ENCODE measurements around the gene MARCKSL1. TPM values are rescaled to one million over a fixed set of nuclear protein-coding genes. Genes with fewer than 3 reads are reported as not detected.

The MARCKSL1 gene
- total RNA-seq, 4 donors from 2014 or later: 0.75 to 2.6 (median 1.5) TPM

GRCh38 chr1:32336591-32336932 lies 529 bp upstream of the MARCKSL1 start:
- no peaks in the 10 kb centered on the region for H3K27me3 ChIP-seq
- H3K36me3 ChIP-seq: peaks cover 0 to 13% of the 10 kb centered on the region in 2 donors
- H3K4me3 ChIP-seq: peak overlapping the region; percentile 58 to 74 (median 66)
- in situ Hi-C loops (cut with MboI; ENCODE audit: low sequenced_read_pairs in 4 of 4): no loop called here
- DNase-seq: no peak
- H3K4me1 ChIP-seq: peaks cover 4 to 6% of the 10 kb centered on the region in 2 donors
- ATAC-seq: no peak
- intact Hi-C loops (cut with DNase I; ENCODE audit: low total_unique reads): loop anchor here (1.0 kb wide), 1 partner anchor 15 kb away; no protein-coding TSS in a partner anchor
- peak overlapping the region in 3 of 4 donors; percentile 25 to 43 (median 39) for H3K27ac ChIP-seq
- H3K9me3 ChIP-seq: no peaks in the 10 kb centered on the region
- TF ChIP-seq CTCF (IDR thresholded peaks at IDR 0.05 in 4 of 5, conservative IDR thresholded peaks at IDR 0.05 in 1 of 5) (no peak), POLR2A (IDR thresholded peaks at IDR 0.05) (no peak)

GRCh38 chr1:32335535-32335789 lies 571 bp downstream of the MARCKSL1 start:
- TF ChIP-seq CTCF (IDR thresholded peaks at IDR 0.05 in 4 of 5, conservative IDR thresholded peaks at IDR 0.05 in 1 of 5) (no peak), POLR2A (IDR thresholded peaks at IDR 0.05) (no peak)
- peak in 1 of 2 donors; percentile 5 for ATAC-seq
- no peaks in the 10 kb centered on the region for H3K27me3 ChIP-seq
- no peak for DNase-seq
- intact Hi-C loops (cut with DNase I; ENCODE audit: low total_unique reads): loop anchor here (1.0 to 2.0 kb wide), 2 partner anchors 28 to 43 kb away; partner anchors contain the start of gene HDAC1
- H3K9me3 ChIP-seq: no peaks in the 10 kb centered on the region
- in situ Hi-C loops (cut with MboI; ENCODE audit: low sequenced_read_pairs in 4 of 4): no loop called here
- peaks cover 0 to 23% of the 10 kb centered on the region in 2 donors for H3K36me3 ChIP-seq
- H3K4me3 ChIP-seq: peak overlapping the region; percentile 52 to 74 (median 64)
- peak overlapping the region in 3 of 4 donors; percentile 33 to 62 (median 40) for H3K27ac ChIP-seq
- H3K4me1 ChIP-seq: peaks cover 4 to 6% of the 10 kb centered on the region in 2 donors

DNA sequence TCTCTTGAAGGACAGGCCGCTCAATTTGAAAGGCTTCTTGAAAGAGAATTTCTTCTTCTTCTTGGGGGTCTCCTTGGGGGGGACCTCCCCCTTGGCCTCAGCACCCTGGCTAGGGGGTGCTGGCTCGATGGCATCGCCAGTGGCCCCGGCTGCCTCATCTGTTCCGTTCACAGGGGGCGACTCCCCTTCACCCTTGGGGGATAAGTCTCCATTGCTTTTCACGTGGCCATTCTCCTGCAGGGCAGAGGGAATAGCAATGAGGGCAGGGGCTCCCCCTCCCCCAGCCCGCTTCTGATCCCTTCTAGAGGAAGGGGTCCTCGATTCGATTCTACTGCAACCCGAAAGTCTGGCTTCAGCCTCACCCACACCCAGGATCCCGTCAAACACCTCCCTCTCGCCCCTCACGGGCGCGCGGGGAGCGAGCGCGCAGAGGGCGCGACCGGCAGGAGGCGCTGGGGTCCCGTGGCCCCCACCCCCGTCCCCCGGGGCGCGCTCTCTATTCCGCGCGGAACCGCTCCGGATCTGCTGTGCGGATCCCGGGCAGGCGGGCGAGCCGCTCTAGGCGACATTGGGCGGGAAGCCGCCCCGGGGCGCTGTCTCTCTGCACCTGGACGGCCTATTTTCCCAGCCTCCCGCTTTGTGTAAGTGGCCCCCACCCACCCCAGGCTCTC lies 1.0 kb downstream of the MARCKSL1 start:
- peak overlapping the region in 3 of 4 donors; percentile 33 to 62 (median 40) for H3K27ac ChIP-seq
- H3K27me3 ChIP-seq: no peaks in the 10 kb centered on the region
- peak overlapping the region; percentile 52 to 74 (median 64) for H3K4me3 ChIP-seq
- peak; percentile 27 to 54 for ATAC-seq
- no peak for TF ChIP-seq POLR2A (IDR thresholded peaks at IDR 0.05)
- TF ChIP-seq CTCF (IDR thresholded peaks at IDR 0.05 in 4 of 5, conservative IDR thresholded peaks at IDR 0.05 in 1 of 5): peak; percentile 18 to 65 (median 55)
- in situ Hi-C loops (cut with MboI; ENCODE audit: low sequenced_read_pairs in 4 of 4): no loop called here
- intact Hi-C loops (cut with DNase I; ENCODE audit: low total_unique reads): loop anchor here (1.0 to 2.0 kb wide), 2 partner anchors 28 to 42 kb away; partner anchors contain the start of gene HDAC1
- H3K4me1 ChIP-seq: peaks cover 4 to 6% of the 10 kb centered on the region in 2 donors
- no peak for DNase-seq
- peaks cover 0 to 23% of the 10 kb centered on the region in 2 donors for H3K36me3 ChIP-seq
- no peaks in the 10 kb centered on the region for H3K9me3 ChIP-seq

GRCh38 chr1:32334274-32334861 lies 1.7 kb downstream of the MARCKSL1 start:
- no peak for TF ChIP-seq POLR2A (IDR thresholded peaks at IDR 0.05)
- TF ChIP-seq CTCF (IDR thresholded peaks at IDR 0.05 in 4 of 5, conservative IDR thresholded peaks at IDR 0.05 in 1 of 5): no peak
- in situ Hi-C loops (cut with MboI; ENCODE audit: low sequenced_read_pairs in 4 of 4): no loop called here

More at GRCh38 chr1:32334274-32334861, 1.7 kb downstream of the MARCKSL1 start:
- intact Hi-C loops (cut with DNase I; ENCODE audit: low total_unique reads): loop anchor here (2.0 kb wide), 1 partner anchor 42 kb away; the partner anchor contains the start of gene HDAC1
- peaks cover 4 to 6% of the 10 kb centered on the region in 2 donors for H3K4me1 ChIP-seq
- H3K27me3 ChIP-seq: no peaks in the 10 kb centered on the region
- peak overlapping the region in 1 of 4 donors; percentile 58 for H3K4me3 ChIP-seq
- ATAC-seq (no peak), DNase-seq (no peak)
- peaks cover 0 to 29% of the 10 kb centered on the region in 2 donors for H3K36me3 ChIP-seq
- H3K27ac ChIP-seq: no peak overlapping the region
- H3K9me3 ChIP-seq: no peaks in the 10 kb centered on the region

All from gastrocnemius medialis (tissue), 4 donors.